PC-3 (cell line): ENCODE measurements around the gene NSG2.

Experiments
- EZH2 ChIP-seq: fragments of 300-600 bp; sonication (generic); IDR thresholded peaks from one replicate; pipeline ENCODE4 v1.6.1; 2017; ENCODE audit warnings: antibody characterized with exemption, mild to moderate bottlenecking, low read length; ENCODE audit not compliant: unreplicated experiment
- EZH2phosphoT487 ChIP-seq: fragments of 300-600 bp; sonication (generic); IDR thresholded peaks from 2 replicates; pipeline ENCODE4 v1.6.1; 2018; ENCODE audit warnings: mild to moderate bottlenecking, antibody characterized with exemption, low read length, borderline replicate concordance
- TF ChIP-seq, protein P1 (sequence below): fragments of 300-600 bp; sonication (generic); conservative IDR thresholded peaks from 2 replicates; pipeline ENCODE4 v1.5.1; 2017; ENCODE audit warnings: antibody characterized with exemption, low read depth, mild to moderate bottlenecking, low read length

DNA sequence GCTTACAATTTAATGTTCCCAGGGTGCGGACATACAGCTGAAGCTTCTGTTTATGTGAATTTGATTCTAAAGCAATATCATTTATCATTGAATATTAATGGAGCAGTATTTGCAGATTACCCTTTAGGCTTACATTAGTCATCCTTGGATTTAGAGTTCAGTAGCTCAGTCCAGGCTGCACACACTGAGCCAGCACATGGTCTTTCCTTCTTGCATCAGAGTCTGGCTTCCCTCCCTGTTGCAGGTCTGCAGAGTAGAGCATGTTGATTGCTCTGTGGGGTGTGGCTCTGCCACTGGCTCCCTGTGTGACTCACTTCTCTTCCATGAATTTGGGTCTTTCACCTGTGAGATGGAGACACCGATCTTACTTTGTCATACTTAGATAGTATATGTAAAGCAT lies 36.8 kb downstream of the NSG2 start:
- TF ChIP-seq, protein P1, sequence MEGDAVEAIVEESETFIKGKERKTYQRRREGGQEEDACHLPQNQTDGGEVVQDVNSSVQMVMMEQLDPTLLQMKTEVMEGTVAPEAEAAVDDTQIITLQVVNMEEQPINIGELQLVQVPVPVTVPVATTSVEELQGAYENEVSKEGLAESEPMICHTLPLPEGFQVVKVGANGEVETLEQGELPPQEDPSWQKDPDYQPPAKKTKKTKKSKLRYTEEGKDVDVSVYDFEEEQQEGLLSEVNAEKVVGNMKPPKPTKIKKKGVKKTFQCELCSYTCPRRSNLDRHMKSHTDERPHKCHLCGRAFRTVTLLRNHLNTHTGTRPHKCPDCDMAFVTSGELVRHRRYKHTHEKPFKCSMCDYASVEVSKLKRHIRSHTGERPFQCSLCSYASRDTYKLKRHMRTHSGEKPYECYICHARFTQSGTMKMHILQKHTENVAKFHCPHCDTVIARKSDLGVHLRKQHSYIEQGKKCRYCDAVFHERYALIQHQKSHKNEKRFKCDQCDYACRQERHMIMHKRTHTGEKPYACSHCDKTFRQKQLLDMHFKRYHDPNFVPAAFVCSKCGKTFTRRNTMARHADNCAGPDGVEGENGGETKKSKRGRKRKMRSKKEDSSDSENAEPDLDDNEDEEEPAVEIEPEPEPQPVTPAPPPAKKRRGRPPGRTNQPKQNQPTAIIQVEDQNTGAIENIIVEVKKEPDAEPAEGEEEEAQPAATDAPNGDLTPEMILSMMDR: no peak
- TF ChIP-seq EZH2phosphoT487 (no peak), EZH2 (no peak)
